GM10847 (cell line): ENCODE results near the gene KIF18B.

Experiments
- POLR2A ChIP-seq: IDR thresholded peaks from 2 replicates; pipeline ENCODE4 v1.6.1; 2011; ENCODE audit not compliant: insufficient read length; ENCODE audit errors: extremely low read depth

The KIF18B gene

DNA sequence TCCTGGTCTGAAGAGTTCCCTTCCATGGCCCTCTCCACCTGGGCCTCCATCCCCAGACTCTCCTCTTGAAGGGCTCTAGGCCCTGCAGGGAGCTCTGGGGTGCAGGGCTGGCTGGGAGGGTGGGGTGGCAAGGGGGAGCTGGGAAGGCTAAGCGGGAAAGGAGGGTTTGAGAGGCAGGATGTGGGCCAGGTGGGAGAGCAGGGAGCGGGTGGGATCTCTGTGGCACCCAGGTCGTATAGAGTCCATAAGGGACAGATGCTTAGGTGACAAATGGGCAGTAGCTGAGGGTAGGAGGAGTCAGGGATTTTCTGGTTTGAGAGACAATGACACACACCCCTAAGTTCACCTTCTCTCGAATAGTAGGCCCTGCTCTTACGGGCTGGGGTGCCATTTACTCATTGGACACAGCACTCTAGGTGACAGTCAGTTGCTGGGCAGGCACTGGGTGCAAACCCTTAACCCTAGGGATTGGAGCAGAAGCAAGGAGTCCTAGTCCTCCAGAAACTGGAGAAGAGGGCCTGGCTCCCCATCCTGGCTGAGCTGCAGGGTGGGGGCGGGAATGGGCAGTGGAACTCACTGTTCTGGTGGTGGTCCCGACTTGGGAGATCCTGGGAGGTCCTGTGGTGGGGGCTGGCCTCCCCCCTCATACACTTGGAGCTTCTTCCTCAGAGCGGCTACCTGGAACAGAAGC lies 15.3 kb downstream of the KIF18B start:
- no peak for TF ChIP-seq POLR2A

DNA sequence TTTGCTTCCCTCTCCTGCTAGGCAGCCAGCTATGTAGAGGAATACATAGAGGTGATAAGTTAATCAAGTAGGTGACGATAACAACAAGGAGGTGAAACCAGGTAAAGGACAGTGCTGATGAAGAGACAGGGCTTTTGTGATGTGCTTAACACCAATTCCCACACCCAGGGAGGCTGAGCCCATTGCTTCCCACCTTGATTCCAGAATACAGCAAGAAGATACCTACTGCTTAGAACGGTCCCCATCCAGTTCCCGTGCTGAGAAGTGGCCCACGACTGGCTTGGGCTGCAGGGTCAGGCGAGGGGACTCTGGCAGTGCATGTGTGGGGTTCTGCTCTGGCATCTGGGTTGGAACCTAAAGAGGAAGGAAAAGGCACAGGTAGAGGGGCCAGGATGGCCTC lies 16.2 kb downstream of the KIF18B start:
- no peak for TF ChIP-seq POLR2A

DNA sequence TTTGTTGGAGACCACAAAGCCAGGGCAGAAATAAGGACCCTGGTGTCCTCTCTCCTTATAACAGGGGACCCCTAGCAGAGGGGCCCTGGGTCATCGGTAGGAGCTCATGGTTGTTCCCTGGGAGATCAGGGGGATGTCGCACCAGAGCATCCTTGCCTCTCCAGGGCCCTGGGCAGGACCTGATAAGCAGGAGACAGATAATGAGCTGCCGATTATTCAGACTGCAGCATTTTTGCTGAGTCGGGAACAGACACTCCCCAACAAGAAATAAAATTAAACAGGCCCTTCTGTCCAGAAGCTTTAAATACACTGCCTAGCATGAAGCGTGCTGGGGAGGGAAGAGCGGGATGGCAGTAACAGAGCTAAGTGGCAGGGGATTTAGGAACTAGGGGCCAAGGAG lies 16.9 kb downstream of the KIF18B start:
- TF ChIP-seq POLR2A: no peak

DNA sequence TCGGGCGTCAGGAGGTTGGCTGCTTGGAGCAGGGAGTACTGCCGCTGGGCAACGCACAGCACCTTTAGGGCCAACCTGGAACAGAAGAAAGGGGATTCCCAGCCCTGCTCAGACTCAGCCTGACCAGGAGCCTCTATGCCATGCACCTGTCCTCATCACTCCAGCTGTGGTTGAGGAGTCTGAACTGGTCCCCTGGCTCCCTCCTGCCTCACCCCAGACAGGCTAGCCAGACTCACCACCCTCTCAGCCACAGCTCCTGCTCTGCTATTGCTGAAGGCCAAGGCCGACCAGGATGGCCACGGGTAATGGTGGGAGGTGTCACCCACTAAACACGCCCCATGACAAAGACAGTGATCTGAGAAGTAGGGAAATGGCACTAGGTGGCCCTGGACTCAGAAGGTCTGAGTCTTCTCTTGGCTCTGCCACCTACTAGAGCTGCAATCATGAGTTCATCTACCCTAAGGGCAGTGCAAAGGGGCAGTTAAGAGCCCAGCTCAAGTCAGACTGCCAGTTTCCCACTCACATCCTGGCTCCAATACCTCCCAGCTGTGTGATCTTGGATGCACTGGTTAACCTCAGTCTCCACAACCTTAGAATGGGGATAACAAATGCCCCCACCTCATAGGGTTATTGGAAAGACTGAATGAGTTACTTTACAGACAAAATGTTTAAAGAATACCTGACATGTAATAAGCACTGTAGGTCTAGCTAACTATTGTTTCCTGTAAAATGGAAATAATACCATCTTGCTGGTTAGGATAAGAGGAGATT lies 18.4 kb downstream of the KIF18B start:
- TF ChIP-seq POLR2A: no peak

DNA sequence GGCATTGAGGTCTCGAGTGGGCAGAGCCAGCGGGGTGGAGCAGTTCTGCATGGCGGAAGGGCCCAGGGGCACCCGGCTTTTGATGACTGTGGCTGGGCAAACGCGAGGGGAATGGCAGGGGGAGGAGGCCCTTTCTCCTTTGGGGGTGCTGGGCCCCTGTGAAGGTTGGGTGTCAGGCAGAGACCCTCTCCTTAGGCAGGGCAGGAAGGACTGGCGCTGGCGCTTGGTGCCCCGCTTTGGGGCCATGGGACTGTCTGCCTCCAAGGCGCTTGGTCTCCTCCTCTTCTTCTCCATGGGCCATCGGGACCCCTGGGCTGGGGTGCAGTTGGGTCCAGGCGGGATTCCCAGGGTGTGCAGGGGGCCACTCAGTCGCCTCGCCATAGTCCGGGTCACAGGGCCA lies 19.4 kb downstream of the KIF18B start:
- no peak for TF ChIP-seq POLR2A

DNA sequence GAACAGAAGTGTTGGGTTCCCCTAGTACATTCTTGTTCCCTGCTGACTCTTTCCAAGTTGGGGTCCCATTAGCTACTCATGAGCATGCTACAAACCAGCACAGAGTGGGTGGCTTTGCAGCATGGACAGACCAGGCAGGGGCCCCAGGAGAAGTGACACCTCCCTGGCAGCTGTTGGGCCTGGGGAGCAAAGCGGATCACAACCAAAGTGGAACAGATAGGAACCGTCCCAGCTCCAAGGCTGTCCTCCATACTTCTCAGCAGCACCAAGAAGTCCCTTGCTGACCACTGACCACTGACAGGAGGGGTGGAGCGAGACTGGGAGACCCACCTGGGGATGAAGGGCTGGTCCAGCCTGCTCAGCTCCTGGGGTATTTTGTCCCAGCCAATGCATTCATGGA lies 19.9 kb downstream of the KIF18B start:
- TF ChIP-seq POLR2A: no peak

DNA sequence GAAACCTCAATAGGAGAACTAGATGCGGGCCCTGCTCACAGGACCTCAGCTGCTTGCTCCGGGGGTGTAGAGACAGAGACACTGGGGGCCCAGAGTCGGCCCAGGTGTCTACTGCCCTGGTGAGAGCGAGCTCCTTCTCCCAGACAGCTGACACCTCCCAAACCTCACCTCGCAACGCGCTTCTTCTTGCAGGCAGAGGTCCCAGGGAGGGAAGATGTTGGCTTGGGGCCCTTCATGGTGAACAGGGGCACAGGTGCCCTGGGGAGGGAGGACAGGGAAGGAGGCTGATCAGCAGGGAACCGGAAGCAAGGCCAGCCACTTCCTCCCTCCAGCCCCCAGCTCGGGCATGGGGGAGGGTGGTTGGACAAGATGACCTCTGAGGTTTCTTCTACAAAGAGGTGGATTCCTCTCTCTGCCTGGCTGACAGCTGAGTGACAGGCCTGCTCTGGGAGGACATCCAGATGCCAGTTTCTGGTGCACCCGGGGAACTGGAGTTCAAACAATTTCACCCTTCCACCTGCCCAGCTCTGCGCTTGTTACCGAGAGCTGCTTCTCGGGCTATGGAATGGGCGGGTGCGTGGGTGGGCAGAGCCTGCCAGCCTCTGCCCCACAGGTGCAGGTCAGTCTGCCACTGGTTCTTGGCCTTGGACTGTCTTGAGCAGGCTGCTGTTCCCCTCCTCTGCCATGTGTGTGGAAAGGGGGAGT lies 20.6 kb downstream of the KIF18B start:
- no peak for TF ChIP-seq POLR2A

DNA sequence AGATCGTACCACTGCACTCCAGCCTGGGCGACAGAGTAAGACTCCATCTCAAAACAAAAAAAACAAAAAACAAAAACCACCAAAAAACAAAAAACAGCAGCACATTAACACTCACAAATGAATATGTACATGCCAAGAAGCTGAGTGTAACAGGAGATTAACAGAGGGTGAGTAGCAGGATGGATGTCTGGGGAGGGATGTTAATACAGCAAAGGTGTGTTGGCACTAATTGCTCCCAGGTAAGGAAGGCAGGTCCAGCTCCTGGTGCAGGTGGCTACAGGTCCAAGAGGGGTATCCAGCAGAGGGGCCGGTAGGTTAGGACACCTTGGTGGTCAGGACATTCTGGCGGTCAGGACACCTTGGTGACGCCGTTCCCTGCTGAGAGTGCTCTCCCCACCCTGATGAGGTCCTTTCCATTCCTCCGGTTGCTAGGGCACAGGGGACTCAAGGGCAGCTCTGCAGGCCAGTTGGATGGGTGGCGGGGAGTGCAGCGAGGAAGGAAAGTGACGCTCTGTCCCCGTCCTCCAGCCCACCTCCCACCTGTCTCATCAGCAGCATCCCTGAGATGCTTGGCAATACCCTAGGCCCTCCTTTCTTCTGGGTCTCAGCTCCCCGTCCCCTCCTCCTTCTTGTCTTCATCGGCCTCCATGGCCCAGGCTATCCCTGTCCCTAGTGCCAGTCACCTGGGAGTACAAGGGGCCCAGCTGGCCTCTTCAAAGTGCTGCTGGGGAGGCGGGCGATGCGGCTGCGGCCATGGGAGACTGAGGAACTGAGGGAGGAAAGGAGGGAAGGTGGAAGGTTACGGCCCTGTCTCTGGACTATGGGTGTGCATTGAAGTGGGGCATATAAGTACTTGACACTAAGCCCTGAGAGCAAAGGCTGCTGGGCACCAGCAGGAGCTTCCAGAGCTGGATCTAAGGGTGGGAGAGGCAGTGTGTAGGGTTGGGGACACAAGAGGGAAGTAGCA lies 21.6 kb downstream of the KIF18B start:
- no peak for TF ChIP-seq POLR2A

DNA sequence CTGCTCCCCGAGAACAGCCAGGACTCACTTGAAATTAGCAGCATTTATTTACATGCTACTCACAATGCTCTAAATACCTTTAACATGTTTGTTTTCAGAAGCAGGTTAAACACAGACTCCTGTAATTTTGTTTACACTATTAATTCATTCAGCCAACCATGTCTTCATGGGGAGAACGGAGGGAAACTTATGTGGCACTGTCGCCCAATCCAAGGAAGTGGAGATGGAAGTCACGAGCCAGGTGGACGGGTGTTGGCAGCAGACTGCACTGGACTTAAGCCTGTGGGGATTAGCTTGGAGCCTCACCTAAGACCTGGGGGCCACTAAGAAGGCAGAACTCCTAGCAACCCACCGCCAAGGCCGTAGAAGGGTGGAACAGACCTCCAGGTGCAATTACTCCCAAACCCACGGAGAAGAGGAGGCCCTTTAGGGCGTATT lies 23.4 kb downstream of the KIF18B start:
- TF ChIP-seq POLR2A: no peak

DNA sequence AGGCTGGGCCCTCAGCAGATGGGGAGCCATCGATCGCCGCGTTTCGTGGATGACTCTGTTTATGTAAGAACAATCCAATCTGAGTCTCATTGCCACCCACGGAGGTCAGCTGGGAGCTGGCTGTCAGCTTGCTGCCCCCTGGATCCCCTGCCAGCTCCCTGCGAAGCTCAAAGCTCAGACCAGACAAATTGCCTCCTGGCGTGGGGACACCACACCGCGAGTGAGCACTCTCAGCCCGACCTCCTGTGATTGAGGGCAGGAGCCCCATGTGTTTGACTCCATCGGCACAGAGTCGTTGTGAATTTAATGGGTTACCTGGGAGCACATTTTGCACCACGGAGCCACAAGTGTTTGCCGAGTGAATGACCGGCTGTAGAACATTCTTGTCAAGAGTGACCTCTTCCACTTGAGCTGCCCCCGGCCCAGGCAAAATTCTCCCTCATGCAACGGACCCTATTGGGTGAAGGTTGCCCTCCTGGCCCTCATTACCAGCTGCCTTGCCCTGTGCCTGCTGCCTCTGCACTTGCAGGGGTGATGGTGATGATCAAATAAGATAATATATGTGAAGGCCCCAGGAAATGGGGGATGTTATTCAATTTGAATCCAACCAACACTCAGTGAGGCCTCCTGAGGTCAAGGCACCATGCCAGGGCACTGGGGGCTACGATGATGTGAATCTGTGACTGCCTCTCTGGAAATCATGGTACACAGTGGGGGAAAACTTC lies 24.7 kb downstream of the KIF18B start:
- TF ChIP-seq POLR2A: no peak

DNA sequence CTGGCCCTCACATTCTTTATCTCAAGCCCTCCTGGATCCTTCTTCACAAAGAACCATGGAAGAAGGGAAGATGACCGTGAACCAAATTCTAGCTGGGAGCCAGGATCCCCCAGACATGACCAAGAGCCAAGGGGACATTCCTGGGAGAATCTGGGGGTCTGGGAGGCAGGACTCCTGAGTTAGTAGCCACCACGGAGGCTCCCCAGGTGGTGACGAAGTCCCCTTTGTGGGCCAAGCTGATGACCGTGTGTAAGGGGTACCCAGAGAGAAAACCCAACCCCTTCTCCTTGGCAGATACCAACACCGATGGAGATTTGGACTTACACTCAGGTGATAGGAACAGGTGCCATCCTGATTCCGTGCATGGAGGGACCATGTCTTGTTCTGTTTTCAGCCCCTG lies 25.4 kb downstream of the KIF18B start:
- TF ChIP-seq POLR2A: no peak

DNA sequence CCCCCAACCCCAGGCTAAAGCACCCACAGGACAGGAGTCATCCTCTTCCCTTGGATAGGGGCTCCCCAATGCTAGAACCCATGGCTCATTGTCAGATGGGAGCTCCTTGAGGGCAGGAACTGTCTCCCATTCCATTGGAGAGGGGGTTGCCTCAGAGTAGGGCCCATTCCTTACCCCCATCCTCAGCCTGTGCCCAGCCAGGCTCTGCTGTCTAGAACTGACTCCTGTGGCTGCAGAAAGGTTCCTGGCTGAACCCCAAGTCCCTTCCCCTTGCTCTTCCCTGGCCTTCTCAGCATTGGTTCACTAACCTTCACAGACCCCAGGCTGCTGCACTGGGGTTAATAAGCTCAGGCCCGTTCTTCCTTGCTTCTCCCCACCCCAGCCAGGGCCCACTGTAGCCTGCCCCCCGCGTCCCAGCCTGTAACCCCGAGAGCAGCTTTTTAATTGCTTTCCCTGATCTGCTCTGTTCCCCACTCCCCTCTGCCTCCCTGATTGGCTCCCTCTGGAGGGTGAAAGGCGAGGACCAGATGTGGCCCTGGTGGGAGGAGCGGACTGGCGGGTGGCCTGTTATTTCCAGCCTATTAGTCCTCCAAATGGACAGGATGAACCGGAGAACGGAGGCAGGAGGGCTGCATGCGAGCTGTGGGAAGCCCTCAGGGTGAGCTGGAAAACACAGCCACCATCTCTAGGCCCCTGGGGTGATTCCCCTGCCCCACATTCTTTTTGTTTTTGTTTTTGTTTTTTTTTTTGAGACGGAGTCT lies 26.3 kb downstream of the KIF18B start:
- no peak for TF ChIP-seq POLR2A

DNA sequence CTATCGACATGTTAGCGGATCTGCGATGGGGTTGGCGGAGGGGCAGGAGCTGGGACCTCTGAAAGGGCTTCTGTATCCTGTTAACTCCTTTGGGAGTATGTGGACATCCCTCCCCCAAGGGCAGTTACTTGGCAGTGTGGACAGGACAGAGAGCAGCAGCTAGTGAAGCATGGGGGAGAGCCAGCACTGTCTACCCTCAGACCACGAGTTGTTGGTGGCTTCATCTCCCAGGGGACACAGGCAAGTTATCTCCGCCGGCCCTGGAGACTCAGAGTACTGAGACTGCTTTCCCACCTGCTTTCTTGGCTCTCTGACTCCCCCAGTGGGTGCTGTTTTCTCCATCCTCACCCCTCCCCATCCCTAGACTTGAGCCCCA lies 27.0 kb downstream of the KIF18B start:
- no peak for TF ChIP-seq POLR2A
